ENCODE measurements around the gene CALML3. TPM values are rescaled to one million over a fixed set of nuclear protein-coding genes. Genes with fewer than 3 reads are reported as not detected.

The CALML3 gene
- total RNA-seq, 2 experiments from 2014 or later = not detected

DNA sequence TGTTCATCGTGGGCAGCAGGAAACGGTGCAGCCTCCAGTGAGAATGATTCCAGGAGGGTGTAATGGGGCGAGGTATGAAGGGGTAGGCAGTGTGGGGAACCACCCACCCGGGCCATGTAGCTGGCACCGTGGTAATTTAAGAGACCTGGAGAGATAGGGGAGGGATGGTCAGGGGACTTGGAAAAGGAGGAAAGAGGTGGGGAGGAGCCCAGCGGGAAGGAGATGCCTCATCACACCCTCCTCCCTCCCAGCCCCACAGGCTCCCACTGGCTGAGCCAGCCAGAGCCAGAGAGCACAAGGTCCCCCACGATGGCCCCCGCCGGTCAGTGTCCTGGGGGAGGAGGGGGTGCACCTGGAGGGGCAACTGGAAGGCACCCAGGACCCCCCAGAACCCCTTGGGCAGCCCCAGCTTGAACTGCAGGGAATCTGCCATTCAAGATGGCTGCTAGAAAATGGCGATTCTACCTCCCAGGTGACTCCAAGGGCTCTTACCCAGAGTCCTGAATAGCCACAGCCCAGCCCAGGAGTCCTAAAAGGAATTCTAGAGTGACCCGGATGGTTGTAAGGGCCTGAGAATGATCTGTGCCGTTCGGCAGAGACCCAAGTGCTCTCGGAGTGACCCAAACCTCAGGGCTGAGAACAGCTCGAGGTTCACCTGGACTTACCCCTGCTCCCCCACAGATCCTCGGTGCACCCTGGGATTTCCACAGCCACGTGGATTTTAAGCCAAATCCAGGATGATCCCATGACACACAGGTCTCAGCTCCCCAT, 28.8 kb downstream of the CALML3 start:
- no peak overlapping the region for H2AFZ ChIP-seq (ENCODE audit: low read length)
- CTCF ChIA-PET (ENCODE audit: unreplicated experiment) = no interaction called here

GRCh38 chr10:5555021-5555510, 30.3 kb downstream of the CALML3 start:
- ChIA-PET POLR2A (no interaction called here), CTCF (ENCODE audit: unreplicated experiment) (interaction anchor here (0.6 kb wide), 1 partner anchor 1940 kb away, joined by 3 read pairs; no protein-coding TSS in a partner anchor)
- Histone ChIP-seq H3K9me3 (ENCODE audit: low read length) (no peaks in the 10 kb centered on the region), H3K9me2 (ENCODE audit: insufficient read depth, low read length) (no peaks in the 10 kb centered on the region), H3K36me3 (ENCODE audit: insufficient read depth, low read length) (no peaks in the 10 kb centered on the region), H3K4me1 (ENCODE audit: insufficient read depth, low read length, poor library complexity, severe bottlenecking) (peaks cover 14% of the 10 kb centered on the region), H3K4me2 (ENCODE audit: low read length) (no peak overlapping the region), H2AFZ (ENCODE audit: low read length) (no peak overlapping the region), H4K20me1 (ENCODE audit: insufficient read depth, low read length) (no peaks in the 10 kb centered on the region), H3K27ac (ENCODE audit: low read depth, low read length, poor library complexity, severe bottlenecking) (no peak overlapping the region), H3K79me2 (ENCODE audit: insufficient read depth, low read depth, low read length) (no peaks in the 10 kb centered on the region), H3K4me3 (ENCODE audit: low read depth, low read length, poor library complexity, severe bottlenecking) (no peak overlapping the region)
- no peak for DNase-seq (ENCODE audit: low spot score)
- no peak for TF ChIP-seq EZH2phosphoT487 (IDR thresholded peaks at IDR 0.05; ENCODE audit: borderline replicate concordance, low read depth, low read length)
- TF ChIP-seq, protein P1, sequence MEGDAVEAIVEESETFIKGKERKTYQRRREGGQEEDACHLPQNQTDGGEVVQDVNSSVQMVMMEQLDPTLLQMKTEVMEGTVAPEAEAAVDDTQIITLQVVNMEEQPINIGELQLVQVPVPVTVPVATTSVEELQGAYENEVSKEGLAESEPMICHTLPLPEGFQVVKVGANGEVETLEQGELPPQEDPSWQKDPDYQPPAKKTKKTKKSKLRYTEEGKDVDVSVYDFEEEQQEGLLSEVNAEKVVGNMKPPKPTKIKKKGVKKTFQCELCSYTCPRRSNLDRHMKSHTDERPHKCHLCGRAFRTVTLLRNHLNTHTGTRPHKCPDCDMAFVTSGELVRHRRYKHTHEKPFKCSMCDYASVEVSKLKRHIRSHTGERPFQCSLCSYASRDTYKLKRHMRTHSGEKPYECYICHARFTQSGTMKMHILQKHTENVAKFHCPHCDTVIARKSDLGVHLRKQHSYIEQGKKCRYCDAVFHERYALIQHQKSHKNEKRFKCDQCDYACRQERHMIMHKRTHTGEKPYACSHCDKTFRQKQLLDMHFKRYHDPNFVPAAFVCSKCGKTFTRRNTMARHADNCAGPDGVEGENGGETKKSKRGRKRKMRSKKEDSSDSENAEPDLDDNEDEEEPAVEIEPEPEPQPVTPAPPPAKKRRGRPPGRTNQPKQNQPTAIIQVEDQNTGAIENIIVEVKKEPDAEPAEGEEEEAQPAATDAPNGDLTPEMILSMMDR (conservative IDR thresholded peaks at IDR 0.05; ENCODE audit: low read length) = no peak
- intact Hi-C loops (cut with micrococcal nuclease; ENCODE audit: unreplicated experiment) = no loop called here
- BruUV-seq (replicated peaks) = no TSS peak

More for the DNA sequence above, 28.8 kb downstream of the CALML3 start:
- intact Hi-C loops (cut with micrococcal nuclease; ENCODE audit: unreplicated experiment) = no loop called here
- BruUV-seq (replicated peaks) = no TSS peak
- Histone ChIP-seq H3K9me2 (ENCODE audit: insufficient read depth, low read length) (no peaks in the 10 kb centered on the region), H3K9me3 (ENCODE audit: low read length) (no peaks in the 10 kb centered on the region), H3K27ac (ENCODE audit: low read depth, low read length, poor library complexity, severe bottlenecking) (no peak overlapping the region), H3K4me3 (ENCODE audit: low read depth, low read length, poor library complexity, severe bottlenecking) (no peak overlapping the region), H3K79me2 (ENCODE audit: insufficient read depth, low read depth, low read length) (no peaks in the 10 kb centered on the region), H4K20me1 (ENCODE audit: insufficient read depth, low read length) (no peaks in the 10 kb centered on the region), H3K4me2 (ENCODE audit: low read length) (no peak overlapping the region), H3K36me3 (ENCODE audit: insufficient read depth, low read length) (no peaks in the 10 kb centered on the region), H3K4me1 (ENCODE audit: insufficient read depth, low read length, poor library complexity, severe bottlenecking) (peaks cover 7% of the 10 kb centered on the region)
- POLR2A ChIA-PET = no interaction called here
- no peak for TF ChIP-seq EZH2phosphoT487 (IDR thresholded peaks at IDR 0.05; ENCODE audit: borderline replicate concordance, low read depth, low read length)
- TF ChIP-seq, protein P1 (conservative IDR thresholded peaks at IDR 0.05; ENCODE audit: low read length) = no peak
- DNase-seq (ENCODE audit: low spot score) = no peak

- ChIA-PET POLR2A (no interaction called here), CTCF (ENCODE audit: unreplicated experiment) (no interaction called here)
Measured at GRCh38 chr10:5555881-5556280, 31.1 kb downstream of the CALML3 start.

More at GRCh38 chr10:5555881-5556280, 31.1 kb downstream of the CALML3 start:
- Histone ChIP-seq H3K36me3 (ENCODE audit: insufficient read depth, low read length) (no peaks in the 10 kb centered on the region), H3K79me2 (ENCODE audit: insufficient read depth, low read depth, low read length) (no peaks in the 10 kb centered on the region), H3K9me3 (ENCODE audit: low read length) (no peaks in the 10 kb centered on the region), H3K4me1 (ENCODE audit: insufficient read depth, low read length, poor library complexity, severe bottlenecking) (peaks cover 16% of the 10 kb centered on the region), H3K27ac (ENCODE audit: low read depth, low read length, poor library complexity, severe bottlenecking) (no peak overlapping the region), H3K4me3 (ENCODE audit: low read depth, low read length, poor library complexity, severe bottlenecking) (no peak overlapping the region), H4K20me1 (ENCODE audit: insufficient read depth, low read length) (no peaks in the 10 kb centered on the region), H3K4me2 (ENCODE audit: low read length) (no peak overlapping the region), H2AFZ (ENCODE audit: low read length) (no peak overlapping the region), H3K9me2 (ENCODE audit: insufficient read depth, low read length) (no peaks in the 10 kb centered on the region)
- no peak for TF ChIP-seq EZH2phosphoT487 (IDR thresholded peaks at IDR 0.05; ENCODE audit: borderline replicate concordance, low read depth, low read length)
- TF ChIP-seq, protein P1 (conservative IDR thresholded peaks at IDR 0.05; ENCODE audit: low read length) = no peak
- no peak for DNase-seq (ENCODE audit: low spot score)
- intact Hi-C loops (cut with micrococcal nuclease; ENCODE audit: unreplicated experiment) = no loop called here
- BruUV-seq (replicated peaks) = no TSS peak
